ENCODE data around the gene SH3D21. TPM values are rescaled to one million over a fixed set of nuclear protein-coding genes. Genes with fewer than 3 reads are reported as not detected.

SH3D21 gene
- total and polyA plus RNA-seq, 12 donors: 0.69 to 18.4 (median 1.8) TPM

DNA sequence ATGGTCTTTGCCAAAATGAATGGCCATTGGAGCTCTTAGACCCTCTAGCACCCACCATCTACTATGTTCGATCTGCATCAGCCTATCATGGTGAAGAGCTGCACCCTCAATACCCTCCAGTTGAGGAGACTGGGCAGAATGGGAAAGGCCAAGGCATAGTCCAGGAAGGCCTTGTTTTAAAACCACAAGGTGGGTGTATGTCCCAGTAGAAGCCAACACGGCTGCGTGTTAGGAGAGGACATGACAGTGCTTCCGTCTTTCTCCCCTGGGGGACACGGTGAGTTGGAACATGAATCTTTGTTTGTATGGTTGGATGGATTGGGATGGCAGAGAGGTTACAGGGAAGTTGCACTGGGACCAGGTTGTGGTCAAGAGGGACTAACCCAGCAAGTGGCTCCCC is 18.6 kb upstream of the SH3D21 start:
- H3K9me3 ChIP-seq (replicated peaks in 1 of 3): no peaks in the 10 kb centered on the region
- no peaks in the 10 kb centered on the region for H3K27me3 ChIP-seq
- DNase-seq: no peak
- H3K27ac ChIP-seq: no peak overlapping the region
- TF ChIP-seq, protein P1, sequence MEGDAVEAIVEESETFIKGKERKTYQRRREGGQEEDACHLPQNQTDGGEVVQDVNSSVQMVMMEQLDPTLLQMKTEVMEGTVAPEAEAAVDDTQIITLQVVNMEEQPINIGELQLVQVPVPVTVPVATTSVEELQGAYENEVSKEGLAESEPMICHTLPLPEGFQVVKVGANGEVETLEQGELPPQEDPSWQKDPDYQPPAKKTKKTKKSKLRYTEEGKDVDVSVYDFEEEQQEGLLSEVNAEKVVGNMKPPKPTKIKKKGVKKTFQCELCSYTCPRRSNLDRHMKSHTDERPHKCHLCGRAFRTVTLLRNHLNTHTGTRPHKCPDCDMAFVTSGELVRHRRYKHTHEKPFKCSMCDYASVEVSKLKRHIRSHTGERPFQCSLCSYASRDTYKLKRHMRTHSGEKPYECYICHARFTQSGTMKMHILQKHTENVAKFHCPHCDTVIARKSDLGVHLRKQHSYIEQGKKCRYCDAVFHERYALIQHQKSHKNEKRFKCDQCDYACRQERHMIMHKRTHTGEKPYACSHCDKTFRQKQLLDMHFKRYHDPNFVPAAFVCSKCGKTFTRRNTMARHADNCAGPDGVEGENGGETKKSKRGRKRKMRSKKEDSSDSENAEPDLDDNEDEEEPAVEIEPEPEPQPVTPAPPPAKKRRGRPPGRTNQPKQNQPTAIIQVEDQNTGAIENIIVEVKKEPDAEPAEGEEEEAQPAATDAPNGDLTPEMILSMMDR (IDR thresholded peaks at IDR 0.05): no peak
- no peak for TF ChIP-seq POLR2A (IDR thresholded peaks at IDR 0.05)
- no peak overlapping the region for H3K4me3 ChIP-seq
- H3K4me1 ChIP-seq (replicated peaks in 1 of 2): peaks cover 6 to 35% of the 10 kb centered on the region in 2 donors
- intact Hi-C loops (cut with DNase I): loop anchor here (10.0 kb wide), 3 partner anchors 63 to 193 kb away; partner anchors contain the start of gene THRAP3 (in 2 of the 2)
- peaks cover 0 to 88% of the 10 kb centered on the region in 2 donors for H3K36me3 ChIP-seq (replicated peaks in 1 of 2)
- 87 to 100% (median 93%) methylated on average over 5 of the region's 5 CpGs for WGBS, 4 donors

DNA sequence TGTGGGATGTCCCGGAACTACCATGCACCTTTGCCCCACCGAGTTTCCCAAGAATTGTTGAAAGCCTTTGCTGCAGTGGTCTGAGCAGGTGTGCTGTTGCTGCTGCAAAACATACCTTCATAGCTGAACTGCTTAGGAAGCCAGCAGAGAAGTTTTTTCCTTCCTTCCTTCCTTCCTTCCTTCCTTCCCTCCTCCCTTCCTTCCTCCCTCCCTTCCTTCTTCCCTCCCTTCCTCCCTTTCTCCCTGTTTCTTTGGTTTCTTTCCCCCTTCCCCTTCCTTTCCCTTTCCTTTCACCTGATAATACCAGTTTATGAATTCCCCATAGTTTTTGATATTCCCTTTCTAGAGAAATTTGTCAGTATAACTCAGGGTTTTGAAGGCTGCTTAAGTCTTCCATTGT is 10.8 kb upstream of the SH3D21 start:
- peaks cover 0 to 17% of the 10 kb centered on the region in 2 donors for H3K4me1 ChIP-seq (replicated peaks in 1 of 2)
- intact Hi-C loops (cut with DNase I): no loop called here
- no peak for DNase-seq
- H3K36me3 ChIP-seq (replicated peaks in 1 of 2): peaks cover 0 to 76% of the 10 kb centered on the region in 2 donors
- H3K27me3 ChIP-seq: no peaks in the 10 kb centered on the region
- H3K27ac ChIP-seq: no peak overlapping the region
- no peaks in the 10 kb centered on the region for H3K9me3 ChIP-seq (replicated peaks in 1 of 3)
- no peak overlapping the region for H3K4me3 ChIP-seq
- TF ChIP-seq, protein P1 (IDR thresholded peaks at IDR 0.05): no peak
- no peak for TF ChIP-seq POLR2A (IDR thresholded peaks at IDR 0.05)
- 90 to 98% (median 96%) methylated on average over 2 of the region's 2 CpGs for WGBS, 4 donors

DNA sequence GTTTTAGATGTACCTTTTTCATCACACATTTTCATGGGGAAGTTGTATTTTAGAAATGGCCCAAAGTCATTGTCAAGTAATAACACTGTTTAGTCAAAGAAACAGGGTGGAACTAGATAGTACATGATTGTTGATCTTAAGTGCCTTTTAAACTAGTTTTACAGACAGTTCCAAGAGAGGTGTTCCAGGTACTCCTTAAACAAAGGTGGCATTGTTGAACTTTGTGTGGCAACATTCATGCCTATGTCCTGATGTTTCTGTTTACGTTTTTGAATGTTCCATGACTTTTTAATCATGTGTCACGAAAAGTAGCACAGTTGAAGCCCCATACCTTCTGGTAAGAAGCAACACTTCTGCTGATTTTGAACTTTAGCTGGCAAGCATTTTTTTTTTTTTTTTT is 9.1 kb upstream of the SH3D21 start:
- H3K4me3 ChIP-seq: no peak overlapping the region
- H3K36me3 ChIP-seq (replicated peaks in 1 of 2): peaks cover 0 to 76% of the 10 kb centered on the region in 2 donors
- intact Hi-C loops (cut with DNase I): no loop called here
- TF ChIP-seq, protein P1 (IDR thresholded peaks at IDR 0.05): no peak
- TF ChIP-seq POLR2A (IDR thresholded peaks at IDR 0.05): no peak
- H3K27ac ChIP-seq: no peak overlapping the region
- H3K9me3 ChIP-seq (replicated peaks in 1 of 3): no peaks in the 10 kb centered on the region
- no peak for DNase-seq
- peaks cover 0 to 17% of the 10 kb centered on the region in 2 donors for H3K4me1 ChIP-seq (replicated peaks in 1 of 2)
- 87 to 95% (median 90%) methylated on average over 2 of the region's 2 CpGs for WGBS, 4 donors
- H3K27me3 ChIP-seq: no peaks in the 10 kb centered on the region

DNA sequence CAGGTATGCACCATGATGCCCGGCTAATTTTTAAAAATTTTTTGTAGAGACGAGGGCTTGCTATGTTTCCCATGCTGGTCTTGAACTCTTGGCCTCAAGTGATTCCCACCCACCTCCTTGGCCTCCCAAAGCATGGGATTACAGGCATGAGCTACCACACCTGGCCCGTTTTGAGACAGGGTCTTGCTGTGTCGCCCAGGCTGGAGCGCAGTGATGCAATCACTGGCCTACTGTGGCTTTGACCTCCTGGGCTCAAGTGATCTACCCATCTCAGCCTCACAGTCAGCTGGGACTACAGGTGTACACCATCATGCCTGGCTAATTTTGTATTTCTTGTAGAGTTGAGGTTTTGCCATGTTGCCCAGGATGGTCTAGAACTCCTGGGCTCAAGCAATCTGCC is 7.5 kb upstream of the SH3D21 start:
- Histone ChIP-seq H3K9me3 (replicated peaks in 1 of 3) (no peaks in the 10 kb centered on the region), H3K36me3 (replicated peaks in 1 of 2) (peaks cover 0 to 79% of the 10 kb centered on the region in 2 donors), H3K4me3 (no peak overlapping the region), H3K27ac (no peak overlapping the region), H3K27me3 (no peaks in the 10 kb centered on the region), H3K4me1 (replicated peaks in 1 of 2) (peaks cover 0 to 18% of the 10 kb centered on the region in 2 donors)
- peak in 1 of 7 donors; percentile 21 for DNase-seq
- WGBS, 4 donors: 86 to 89% (median 87%) methylated on average over 5 of the region's 5 CpGs
- no peak for TF ChIP-seq POLR2A (IDR thresholded peaks at IDR 0.05)
- TF ChIP-seq, protein P1 (IDR thresholded peaks at IDR 0.05): no peak
- intact Hi-C loops (cut with DNase I): no loop called here
